GM19468 (cell line): ENCODE measurements around the gene ZSWIM4.
A peak's percentile ranks its signal among the peaks of the same experiment; 100 is the strongest.

Experiments used
- ATAC-seq: cut with Tn5 transposase; IDR thresholded peaks from one replicate; pipeline ENCODE4 v1.9.1; 2021; ENCODE audit warnings: mild to moderate bottlenecking, moderate library complexity, moderate number of reproducible peaks; ENCODE audit not compliant: unreplicated experiment; ENCODE audit errors: extremely low read depth

Gene ZSWIM4

DNA sequence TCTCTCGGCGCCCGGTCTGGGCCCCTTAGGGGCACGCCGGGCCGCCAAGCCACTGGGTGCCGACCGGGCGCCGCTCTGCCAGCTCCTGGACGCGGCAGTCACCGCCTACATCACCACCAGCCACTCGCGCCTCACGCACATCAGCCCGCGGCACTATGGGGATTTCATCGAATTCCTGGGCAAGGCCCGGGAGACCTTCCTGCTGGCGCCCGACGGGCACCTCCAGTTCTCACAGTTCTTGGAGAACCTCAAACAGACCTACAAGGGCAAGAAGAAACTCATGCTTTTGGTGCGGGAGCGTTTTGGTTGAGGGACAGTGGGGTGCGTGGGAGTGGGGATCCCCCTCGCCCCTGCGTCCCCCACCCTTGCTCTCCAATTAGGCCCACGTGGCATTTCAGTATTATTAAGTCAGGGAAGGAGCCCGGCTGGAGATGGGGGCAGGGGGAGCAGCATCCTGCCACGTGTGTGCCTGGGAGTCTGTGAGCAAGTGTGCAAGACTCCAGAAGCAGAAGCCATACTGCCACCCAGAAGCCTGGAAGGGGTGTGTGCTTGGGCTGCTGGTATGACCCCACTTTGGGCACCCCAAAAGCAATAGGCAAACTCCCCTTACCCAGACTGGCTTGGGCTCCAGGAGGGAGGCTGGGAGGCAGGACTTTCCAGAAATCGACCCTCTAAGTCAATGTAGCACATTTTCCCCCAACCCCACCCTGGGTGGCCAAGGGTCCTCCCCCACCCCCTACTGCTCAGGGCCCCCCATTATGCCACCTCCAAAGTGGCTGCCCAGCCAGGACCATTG lies 35.7 kb downstream of the ZSWIM4 start:
- ATAC-seq = no peak

DNA sequence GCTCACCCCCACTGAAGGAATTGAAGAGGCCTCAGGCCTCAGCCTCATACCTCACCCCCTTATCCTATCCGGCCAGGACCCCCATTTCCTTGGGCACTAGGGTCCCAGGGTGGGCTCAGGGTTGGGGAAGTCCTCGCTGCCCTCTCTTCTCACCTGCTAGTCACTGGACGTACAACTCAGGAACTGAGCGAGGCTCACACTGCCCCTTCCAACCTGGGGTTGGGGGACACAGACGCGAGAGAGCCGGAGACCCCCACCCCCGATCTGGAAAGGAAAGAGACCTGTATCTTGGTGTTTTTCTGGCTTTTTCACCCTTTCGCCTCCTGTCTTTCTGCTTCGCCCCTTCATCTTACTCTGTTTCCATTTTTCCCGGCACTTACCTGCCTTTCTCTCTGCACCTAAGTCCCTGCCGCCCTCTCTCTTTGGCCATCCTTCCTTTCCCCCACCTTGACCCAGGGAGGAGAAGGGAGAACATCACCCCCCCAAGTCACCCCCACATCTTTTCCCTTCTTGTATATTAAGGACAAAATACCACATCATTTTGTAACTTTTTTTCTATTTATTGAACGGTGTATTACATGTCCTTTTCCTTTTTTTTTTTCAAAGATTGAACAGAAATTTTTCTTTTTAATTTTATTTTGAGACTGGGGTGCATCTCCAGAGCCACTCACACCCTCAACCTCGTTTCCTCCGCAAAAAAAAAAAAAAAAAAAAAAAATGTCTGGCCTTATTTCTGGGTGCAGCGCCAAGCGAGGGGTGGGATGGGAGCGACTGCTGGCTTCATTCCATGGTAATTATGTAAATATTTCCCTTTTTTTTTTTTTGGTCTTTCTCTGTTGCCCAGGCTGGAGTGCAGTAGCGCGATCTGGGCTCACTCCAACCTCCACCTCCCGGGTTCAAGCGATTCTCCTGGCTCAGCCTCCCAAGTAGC lies 36.6 kb downstream of the ZSWIM4 start:
- ATAC-seq = no peak

DNA sequence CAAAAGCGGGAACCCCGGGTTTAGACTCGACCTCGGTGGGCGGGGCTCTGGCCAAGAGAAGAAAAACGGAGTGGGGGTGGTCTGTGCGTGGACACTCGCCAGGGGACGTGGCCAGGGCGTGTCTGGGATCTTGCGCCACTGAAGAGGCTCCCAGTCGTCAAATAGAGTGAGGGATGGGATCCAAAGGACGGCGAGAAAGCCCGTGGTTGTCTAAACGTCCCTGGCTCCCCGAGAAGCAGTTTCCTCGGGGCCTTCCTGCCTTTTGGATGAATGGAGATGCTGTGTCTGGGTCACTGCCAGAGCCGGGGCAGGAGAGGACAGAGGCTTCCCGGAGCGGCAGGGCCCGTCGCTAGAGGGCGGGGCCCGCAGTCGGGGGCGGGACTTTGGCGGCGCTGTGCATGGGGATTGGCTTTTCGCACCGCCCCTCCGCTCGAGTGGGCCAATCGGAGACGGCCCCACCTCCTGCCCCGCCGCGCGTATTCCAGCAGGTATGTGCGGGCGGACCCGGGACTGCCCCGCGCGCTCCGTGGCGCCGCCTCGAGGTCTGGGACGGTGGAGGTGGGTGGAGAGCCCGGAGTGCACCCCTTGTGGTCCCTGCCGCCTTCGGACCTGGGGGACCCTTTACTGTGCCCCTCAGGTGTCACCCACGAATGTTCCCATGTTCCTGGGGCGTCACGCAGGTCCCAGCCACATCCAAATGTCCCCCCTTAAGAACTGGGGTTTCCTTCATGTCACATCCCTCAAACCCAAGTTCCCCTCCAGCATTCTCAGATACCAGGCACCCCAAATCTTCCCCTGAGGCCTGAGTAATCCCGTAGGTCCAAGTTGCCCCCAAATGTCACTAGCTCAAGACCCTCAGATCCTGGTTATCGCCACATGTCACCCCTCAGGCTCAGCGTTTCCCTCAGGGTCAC lies 38.3 kb downstream of the ZSWIM4 start:
- peak; percentile 52 for ATAC-seq

DNA sequence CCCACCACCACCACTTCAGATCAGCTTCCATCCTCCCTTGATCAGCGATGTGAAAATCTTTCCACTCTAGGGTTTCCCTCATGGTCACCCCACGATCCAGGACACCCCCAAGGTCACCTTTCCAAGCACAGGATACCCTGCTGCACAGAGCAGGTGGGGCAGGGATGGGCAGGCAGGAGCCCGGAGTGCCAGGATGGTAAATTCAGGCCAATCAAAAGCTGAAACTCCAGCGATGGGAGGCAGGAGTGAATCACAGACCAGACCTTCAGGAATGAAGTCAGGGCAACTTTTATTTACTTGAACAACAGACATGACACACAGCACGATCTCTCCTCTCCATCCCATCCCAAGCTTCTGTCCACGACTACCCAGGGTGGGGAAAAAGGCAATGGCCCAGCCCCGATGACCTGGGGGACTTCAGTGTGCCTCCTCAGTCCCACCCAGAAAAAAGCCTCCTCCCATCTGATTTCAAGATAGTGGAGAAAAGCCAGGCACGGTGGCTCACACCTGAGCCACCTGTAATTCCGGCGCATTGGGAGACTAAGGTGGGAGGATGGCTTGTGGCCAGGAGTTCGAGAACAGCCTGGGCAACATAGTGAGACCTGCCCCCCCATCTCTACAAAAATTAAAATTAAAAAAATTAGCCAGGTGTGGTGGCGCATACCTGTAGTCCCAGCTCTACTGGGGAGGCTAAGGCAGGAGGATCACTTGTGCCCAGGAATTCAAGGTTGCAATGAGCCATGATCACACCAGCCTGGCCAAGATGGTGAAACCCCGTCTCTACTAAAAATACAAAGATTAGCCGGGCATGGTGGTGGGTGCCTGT lies 39.2 kb downstream of the ZSWIM4 start:
- no peak for ATAC-seq

DNA sequence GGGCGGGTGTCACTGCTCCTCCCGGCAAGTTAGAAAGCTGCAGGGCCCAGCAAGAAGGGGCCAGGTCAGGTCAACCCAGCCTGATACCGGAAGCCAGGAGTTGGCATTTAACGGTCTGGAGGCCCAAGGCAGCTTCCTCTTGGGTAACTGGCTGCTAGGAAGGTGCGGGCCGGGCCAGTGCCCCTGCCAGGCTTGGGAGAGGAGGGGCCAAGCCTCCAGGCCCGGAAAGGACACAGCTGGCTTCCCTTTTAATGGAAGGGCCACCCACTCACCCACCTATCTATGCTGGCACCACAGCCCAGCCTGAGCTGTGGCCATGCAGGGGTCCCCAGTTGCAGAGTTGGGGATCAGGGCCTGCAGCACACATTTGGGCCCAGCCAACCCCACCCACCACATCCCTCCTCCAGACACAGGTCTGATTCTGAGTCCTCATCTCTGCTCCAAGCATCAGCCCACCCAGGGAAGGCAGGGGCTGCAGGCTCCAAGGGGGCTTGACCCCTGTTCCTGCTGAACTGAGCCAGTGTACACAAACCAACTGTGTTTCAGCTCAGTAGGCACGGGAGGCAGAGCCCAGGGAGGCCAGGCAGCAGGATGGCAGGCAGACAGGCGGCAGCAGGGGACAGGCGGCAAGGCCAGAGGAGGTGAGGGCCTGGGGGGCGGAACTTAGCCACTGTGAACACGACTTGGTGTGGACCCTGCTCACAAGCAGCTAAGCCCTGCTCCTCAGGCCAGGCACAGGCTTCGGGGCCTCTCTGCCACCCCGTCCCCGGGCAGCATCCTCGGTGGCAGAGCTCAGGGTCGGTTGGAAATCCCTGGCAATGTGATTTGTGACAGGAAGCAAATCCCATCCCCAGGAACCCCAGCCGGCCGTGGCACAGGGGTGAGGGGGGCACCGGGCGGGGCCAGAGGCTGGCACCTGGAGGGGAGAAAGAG lies 40.8 kb downstream of the ZSWIM4 start:
- no peak for ATAC-seq

DNA sequence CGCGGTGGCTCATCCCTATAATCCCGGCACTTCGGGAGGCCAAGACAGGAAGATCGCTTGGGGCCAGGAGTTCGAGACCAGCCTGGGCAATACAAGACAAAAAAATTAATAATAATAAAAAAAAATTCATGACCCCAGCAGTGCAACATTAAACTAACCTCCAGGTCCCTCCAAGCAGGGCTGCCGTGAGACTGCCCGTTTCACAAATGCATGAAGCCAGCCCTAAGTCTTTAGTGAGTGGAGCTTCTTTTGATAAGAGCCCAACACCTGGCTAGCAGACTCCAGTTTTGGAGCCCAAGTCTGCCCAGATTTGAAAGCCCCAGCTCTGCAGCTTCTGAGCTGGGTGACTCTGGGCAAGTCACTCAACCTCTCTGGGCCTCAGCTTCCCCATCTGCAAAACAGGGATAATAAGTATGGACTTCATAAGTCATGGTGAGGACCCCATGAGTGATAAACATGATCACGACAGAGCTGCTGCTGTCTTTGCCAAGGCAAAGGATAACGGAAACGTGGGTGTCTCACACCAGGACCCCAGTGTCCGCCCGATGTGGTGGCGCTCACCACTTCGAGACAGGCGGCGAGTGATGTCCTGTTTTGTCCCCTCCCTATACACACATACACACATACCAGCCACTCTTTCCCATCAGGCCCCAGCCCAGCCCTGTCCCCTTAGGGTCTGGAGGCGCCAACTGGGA lies 43.3 kb downstream of the ZSWIM4 start:
- ATAC-seq = no peak

DNA sequence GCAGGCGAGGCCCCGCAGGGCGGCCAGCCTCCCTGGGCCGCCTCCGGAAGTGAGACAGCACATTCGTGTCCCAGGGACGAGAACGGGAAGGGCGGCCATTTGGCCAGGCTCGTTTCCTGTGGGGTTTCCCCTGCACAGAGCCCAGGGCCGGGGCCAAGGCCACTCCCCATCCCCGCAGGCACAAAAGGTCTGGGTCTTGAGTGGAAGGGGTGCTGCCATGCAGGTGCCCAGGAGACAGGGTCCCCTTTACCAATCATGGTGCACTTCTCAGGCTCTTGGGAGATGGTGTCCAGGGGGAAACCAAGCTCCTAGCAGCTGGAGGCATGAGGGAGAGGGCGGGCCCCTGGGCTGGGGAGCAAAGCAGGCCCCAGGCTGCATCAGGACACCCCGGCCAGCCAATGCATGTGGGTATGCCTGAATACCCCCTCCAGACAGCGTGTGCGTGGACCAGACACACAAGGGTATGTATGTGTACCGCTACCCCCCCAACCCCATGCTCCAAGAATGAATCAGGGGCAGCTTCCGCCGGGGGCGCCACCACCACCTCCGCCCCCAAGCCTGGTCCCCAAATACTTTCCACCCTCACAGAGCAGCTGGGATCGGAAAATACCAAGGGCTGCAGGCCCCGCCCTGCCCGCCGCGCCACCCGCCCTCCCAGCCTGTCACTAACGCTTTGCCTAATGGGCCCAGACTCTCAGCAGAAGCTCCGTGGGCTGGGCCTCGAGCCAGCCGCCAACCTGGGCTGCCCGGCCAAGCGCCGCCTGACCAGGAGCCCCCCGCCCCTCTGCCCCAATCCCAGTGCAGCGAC lies 44.1 kb downstream of the ZSWIM4 start:
- ATAC-seq = no peak

DNA sequence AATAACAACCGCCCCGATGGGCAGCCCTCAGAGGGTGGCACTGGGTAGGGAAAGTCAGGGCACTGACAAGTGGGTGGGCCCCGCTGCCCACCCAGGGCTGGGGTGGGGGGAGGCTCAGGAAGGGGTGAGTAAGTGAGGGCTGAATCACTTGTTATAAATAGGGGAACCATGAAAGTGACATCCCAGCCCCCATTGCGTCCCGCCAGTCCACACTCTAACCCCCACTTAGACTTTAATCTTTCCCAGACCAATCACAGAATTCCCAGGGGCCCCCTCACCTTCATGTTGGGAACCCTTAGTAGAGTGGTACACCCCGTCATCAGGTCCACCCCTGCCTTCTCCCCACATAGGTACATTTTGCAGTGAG lies 44.7 kb downstream of the ZSWIM4 start:
- ATAC-seq = no peak

DNA sequence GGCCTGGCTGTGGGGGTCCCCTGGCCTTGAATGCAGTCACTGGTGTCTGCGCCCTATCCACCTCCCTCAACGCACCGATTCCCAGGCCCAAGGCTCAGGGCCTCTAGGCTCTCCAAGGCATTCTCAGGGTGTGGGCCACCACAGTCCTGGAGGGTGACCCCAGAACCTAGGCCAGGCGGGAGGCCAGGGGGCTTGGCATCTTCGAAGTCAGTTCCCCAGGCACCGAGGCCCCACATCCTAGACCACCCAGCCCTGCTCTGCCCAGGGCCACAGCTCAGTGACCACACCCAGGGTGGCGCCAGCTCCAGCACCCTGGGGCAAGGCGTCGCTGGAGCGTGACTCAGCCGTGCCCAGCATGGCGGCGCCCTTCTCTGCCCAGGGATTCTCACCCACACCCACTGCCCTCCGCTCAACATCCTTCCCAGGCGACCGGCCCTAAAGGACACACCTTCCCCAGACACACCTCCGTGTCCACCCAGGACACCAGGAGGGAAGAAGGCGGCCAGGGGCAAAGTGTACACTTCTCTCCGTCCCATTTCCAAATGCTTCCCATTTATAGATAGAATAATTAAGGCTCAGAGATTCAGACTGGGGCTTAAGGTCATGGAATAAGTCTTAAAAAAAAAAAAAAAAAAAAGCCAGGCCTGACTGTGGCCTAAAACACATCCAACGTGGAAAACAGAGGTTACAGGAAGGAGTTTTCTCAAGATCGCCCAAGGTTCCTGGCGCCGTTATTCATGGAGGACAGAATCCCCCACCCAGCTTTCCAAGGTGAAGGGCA lies 45.3 kb downstream of the ZSWIM4 start:
- ATAC-seq = no peak

DNA sequence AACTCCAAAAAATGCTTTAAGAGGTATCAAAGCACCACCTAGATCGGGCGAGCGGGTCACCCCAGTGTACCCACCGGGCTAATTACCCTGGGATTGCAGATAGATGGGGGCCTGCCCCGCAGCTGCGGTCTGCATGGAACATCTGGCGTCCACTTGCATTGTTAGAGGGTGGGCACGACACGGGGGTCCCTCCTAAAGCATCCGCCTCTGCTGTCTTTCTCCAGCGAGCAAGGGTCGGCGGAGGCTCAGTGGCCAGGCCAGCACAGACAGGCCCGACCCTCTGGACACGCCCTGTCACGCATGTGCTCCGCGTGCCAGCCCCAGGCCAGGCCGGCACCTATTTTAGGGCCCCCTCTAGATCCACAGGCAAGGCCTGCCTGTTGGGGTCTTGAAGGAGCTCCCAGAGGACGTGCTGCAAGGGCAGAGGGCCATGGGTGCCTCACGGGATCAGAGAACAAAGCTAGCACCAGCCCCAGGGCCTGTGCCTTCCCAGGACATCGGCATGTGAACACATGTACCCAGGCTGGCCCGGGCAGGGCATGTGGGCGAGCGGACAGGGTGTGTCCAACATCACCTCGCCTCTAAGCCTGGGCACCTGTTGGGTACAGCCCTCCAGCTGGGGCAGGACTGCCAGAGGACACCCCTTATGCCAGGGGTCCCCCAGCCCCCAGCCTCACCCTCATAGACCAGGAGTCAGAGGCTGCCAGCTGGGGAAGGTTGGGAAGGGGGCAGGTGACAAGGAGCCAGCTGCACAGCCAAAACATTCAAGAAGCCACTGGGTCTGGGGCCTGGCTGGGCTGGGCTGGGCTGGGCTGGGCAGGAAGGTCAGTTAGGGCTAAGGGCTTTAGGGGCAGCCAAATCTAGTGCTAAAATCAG lies 46.1 kb downstream of the ZSWIM4 start:
- ATAC-seq = no peak

DNA sequence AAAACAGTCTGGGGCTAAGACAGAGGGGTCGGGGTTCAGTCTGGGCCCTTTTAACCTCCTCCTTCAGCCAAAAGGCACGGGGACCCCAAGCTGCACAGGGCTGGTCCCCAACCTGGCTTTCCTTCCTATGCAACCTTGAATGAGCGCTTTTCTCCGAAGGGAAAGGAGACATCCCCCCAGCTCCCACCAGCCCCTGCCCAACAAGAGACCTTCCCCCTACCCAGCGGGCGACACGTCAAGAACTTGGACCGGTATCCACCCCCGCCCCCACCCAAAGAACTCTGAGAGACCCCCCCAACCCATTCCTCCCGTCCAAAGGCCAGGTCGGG lies 46.7 kb downstream of the ZSWIM4 start:
- no peak for ATAC-seq

DNA sequence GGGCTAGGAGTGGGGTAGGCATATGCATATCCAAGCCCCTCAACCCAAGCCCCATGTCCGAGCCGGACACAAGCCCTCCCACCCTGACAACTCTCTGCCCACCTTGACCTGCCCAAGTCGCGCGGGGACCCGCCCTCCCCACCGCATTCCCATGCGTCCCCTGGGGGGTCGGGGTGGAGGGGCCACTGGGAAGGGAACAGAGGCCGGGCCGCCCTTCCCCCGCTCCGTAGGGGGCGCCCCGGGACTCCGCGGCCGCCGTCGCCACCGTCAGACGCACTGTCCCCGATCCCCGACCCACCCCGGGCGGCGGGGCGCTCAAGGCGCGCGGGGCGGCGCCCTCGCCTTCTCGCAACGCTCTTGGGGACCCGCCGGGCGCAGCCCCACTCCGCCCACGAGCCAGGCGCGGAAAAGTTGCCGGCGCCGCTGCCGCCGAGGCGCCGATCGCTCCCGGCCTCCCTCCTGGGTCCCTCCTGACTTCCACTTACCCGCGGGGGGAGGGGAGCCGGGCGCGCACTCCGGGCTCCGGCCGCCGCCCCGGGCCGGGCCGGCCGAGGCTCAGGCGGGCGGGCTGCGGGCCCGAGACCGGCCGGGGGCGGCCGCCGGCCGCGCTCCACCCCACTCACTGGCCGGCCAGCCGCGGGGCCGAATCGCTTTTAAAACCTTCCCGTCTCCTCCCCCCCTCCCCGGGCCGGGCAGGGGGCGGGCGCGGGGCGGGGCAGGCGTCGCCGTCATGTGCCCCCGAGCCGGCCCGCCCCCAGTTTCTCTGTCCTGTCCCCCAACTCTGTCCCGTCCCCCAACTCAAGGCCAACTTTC lies 47.3 kb downstream of the ZSWIM4 start:
- ATAC-seq = no peak

DNA sequence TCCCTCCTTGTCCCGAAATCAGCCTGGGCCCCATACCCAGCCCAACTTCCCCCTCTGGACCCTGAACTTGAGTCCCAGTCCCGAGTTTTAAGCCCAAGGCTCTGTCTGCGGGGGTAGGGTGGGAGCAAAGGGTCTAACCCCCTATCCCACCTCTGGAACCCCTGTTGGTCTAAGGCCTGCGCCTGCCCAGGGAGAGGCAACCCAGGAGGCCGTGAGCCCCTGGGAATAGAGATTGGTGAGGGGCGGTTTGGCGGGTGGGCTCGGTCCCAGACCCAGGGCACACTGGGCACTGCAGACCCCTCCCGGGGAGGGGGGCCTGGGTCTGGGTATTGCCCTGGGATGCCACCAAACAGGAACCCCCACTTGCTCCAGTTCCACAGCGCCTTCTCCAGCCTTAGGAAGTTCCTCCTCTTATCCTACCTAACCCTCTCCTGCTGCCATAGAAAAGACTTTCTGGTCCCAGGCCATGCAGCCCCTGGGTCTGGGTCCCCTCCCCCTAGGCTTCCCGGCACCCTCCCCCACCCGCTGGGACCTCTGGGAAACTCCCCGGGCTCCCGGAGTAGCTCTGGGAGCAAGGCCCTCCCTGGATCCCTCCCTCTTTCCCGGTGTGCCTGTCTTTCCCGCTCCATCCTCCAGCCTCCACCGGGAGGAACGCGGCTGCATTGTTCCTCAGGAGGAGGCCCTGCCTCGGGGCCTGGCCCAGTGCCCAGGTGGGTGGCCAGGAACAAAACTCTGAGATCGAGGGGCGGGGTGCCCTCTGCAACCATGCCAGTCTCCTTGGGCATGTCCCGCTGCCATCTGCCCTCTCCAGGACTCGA lies 48.1 kb downstream of the ZSWIM4 start:
- no peak for ATAC-seq

DNA sequence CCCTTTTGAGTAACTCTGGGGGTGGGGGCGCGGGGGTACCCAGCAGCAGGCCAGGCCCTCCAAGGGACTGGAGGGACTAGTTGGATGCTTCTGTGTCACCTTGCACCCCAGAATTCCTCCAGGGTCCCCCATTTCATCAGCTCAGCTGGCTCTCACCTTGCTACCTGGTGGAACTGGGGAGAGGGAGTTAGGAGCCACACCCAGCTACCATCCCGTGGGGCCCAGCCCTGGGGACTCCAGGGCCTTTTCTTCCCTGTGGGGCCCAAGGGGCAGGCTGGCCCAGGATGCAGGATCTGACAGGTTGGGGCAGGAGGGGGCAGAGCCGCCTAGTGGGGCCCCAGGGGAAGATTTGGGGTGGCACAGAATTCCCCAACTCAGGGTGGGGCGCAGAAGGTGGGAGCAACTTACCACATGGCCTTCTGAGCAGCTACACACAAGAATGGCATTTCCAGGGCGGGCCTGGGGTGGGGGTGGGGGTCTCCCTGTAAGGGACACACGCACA lies 48.9 kb downstream of the ZSWIM4 start:
- ATAC-seq = no peak
